ENCODE results near the gene ZNF543.

DNA sequence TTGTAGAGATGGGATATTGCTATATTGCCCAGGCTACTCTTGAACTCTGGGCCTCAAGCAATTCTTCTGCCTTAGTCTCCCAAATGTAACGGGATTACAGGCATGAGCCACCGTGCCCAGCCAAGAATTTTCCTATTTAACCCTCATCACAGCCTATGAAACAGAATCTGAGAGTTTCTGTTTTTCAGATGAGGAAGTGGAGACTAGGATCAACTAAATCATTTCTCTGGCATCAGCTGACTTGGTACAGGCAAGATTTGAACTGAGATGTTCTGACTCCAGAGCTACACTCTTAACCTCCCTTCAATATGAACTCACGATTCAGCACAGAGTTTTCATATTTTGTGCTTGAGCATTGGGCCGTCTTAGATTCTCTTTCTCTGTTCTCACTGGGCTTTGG lies 31.9 kb upstream of the ZNF543 start:
- TF ChIP-seq POLR2AphosphoS5 (IDR thresholded peaks at IDR 0.05; ENCODE audit: low read depth, low read length), result no peak
- no peak for TF ChIP-seq TAF1 (IDR thresholded peaks at IDR 0.05; ENCODE audit: borderline replicate concordance, insufficient read depth, low read length)
- TF ChIP-seq, protein P1, sequence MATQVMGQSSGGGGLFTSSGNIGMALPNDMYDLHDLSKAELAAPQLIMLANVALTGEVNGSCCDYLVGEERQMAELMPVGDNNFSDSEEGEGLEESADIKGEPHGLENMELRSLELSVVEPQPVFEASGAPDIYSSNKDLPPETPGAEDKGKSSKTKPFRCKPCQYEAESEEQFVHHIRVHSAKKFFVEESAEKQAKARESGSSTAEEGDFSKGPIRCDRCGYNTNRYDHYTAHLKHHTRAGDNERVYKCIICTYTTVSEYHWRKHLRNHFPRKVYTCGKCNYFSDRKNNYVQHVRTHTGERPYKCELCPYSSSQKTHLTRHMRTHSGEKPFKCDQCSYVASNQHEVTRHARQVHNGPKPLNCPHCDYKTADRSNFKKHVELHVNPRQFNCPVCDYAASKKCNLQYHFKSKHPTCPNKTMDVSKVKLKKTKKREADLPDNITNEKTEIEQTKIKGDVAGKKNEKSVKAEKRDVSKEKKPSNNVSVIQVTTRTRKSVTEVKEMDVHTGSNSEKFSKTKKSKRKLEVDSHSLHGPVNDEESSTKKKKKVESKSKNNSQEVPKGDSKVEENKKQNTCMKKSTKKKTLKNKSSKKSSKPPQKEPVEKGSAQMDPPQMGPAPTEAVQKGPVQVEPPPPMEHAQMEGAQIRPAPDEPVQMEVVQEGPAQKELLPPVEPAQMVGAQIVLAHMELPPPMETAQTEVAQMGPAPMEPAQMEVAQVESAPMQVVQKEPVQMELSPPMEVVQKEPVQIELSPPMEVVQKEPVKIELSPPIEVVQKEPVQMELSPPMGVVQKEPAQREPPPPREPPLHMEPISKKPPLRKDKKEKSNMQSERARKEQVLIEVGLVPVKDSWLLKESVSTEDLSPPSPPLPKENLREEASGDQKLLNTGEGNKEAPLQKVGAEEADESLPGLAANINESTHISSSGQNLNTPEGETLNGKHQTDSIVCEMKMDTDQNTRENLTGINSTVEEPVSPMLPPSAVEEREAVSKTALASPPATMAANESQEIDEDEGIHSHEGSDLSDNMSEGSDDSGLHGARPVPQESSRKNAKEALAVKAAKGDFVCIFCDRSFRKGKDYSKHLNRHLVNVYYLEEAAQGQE (IDR thresholded peaks at IDR 0.05; ENCODE audit: insufficient read depth in 1 of 2, low read depth in 2 of 2, low read length in 2 of 2), result no peak
